ENCODE data around the gene PARVG. TPM values are rescaled to one million over a fixed set of nuclear protein-coding genes. Genes with fewer than 3 reads are reported as not detected.

PARVG gene
- total and polyA plus RNA-seq, 10 of the 15 experiments (the other 5 are each of a cell fraction or from before 2014, with no cell fraction given), result 6.3 to 123 (median 71.9) TPM

DNA sequence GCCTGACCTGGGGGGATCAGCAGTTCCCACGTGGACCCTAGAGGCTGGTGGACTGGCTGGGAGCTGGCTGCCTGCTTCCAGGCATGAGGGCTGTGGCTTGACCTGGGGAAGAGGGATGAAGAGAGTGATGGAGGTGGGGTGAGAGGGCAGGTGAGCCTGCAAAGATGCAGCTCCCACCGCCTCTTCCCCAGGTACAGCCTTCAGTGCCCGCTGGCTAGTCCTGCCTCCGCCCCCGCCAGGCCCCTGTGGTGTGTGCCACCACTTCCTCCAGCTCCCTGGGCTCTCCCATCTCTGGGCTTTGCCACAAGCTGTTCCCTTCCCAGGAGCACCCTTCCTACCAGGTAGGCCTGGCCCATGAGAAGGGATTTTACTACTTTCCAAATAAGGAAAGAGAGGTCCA, 19.1 kb downstream of the PARVG start:
- no peaks in the 10 kb centered on the region for H4K20me1 ChIP-seq (ENCODE audit: control insufficient read depth, insufficient read depth)
- no peak for ATAC-seq
- H3K4me3 ChIP-seq, result no peak overlapping the region
- no peak overlapping the region for H2AFZ ChIP-seq (ENCODE audit: control insufficient read depth, low read depth, low read length)
- ChIA-PET RAD21 (ENCODE audit: unreplicated experiment) (no interaction called here), CTCF (no interaction called here), POLR2A (no interaction called here), SMC1A (ENCODE audit: uncharacterized antibody, unreplicated experiment) (no interaction called here)
- no peaks in the 10 kb centered on the region for H3K27me3 ChIP-seq (replicated peaks in 1 of 2; ENCODE audit: control insufficient read depth in 2 of 2, insufficient read depth in 2 of 2, low read length in 1 of 2)
- no peak for FAIRE-seq
- no peak overlapping the region for H3K9ac ChIP-seq (ENCODE audit: control insufficient read depth, insufficient read depth, low read length)
- DNase-seq (ENCODE audit: low read depth, low spot score), result no peak
- no peak overlapping the region for H3K27ac ChIP-seq (ENCODE audit: control insufficient read depth, insufficient read depth)
- intact Hi-C loops (cut with micrococcal nuclease; ENCODE audit: unreplicated experiment) (no loop called here), in situ Hi-C loops (cut with MboI) (no loop called here)
- no peaks in the 10 kb centered on the region for H3K79me2 ChIP-seq (ENCODE audit: control insufficient read depth, insufficient read depth, low read length)
- no TSS peak for BruUV-seq (replicated peaks)
- H3K9me3 ChIP-seq (replicated peaks; ENCODE audit: control insufficient read depth, insufficient read depth, low read length), result no peaks in the 10 kb centered on the region
- 0 out of 4 replicates have a peak, but pooled peaks cover 0 to 2% of the 10 kb centered on the region in 2 experiments for H3K36me3 ChIP-seq (ENCODE audit: control insufficient read depth in 2 of 2, insufficient read depth in 2 of 2, low read length in 1 of 2)
- 55% methylated on average over 5 of the region's 5 CpGs for WGBS (ENCODE audit: insufficient coverage, insufficient replicate concordance, low lambda C conversion rate, missing lambda C conversion rate)
- H3K4me2 ChIP-seq (ENCODE audit: control insufficient read depth, insufficient read depth), result no peak overlapping the region
- peaks cover 14% of the 10 kb centered on the region for H3K4me1 ChIP-seq (ENCODE audit: control insufficient read depth, insufficient read depth, low read length)
- TF ChIP-seq SKIL (IDR thresholded peaks at IDR 0.05; ENCODE audit: low read depth, poor library complexity, severe bottlenecking) (no peak), KAT2A (conservative IDR thresholded peaks at IDR 0.05; ENCODE audit: control insufficient read depth, low read depth, low read length) (no peak), POU2F2 (IDR thresholded peaks at IDR 0.05; ENCODE audit: borderline replicate concordance, low read depth, low read length) (no peak), NR2C2 (IDR thresholded peaks at IDR 0.05; ENCODE audit: borderline replicate concordance, control insufficient read depth, insufficient read length, low read depth) (no peak), NR2F1 (conservative IDR thresholded peaks at IDR 0.05) (no peak), MYB (IDR thresholded peaks at IDR 0.05; ENCODE audit: borderline replicate concordance, low read depth, low read length) (no peak), YY1 (IDR thresholded peaks at IDR 0.05; ENCODE audit: low read depth, low read length) (no peak), STAT1 (conservative IDR thresholded peaks at IDR 0.05) (no peak), SPI1 (IDR thresholded peaks at IDR 0.05; ENCODE audit: borderline replicate concordance, insufficient read depth, low read depth, low read length) (no peak), ASH2L (IDR thresholded peaks at IDR 0.05; ENCODE audit: borderline replicate concordance, low read depth) (no peak), RELB (IDR thresholded peaks at IDR 0.05; ENCODE audit: low read depth) (no peak), HSF1 (IDR thresholded peaks at IDR 0.05; ENCODE audit: low read depth, low read length) (no peak), TAF1 (IDR thresholded peaks at IDR 0.05; ENCODE audit: borderline replicate concordance, low read depth, low read length) (no peak), ZNF24 (IDR thresholded peaks at IDR 0.05) (no peak), CUX1 (IDR thresholded peaks at IDR 0.05; ENCODE audit: insufficient replicate concordance, low read depth, low read length) (no peak)

Measured in GM12878 (cell line).